ENCODE measurements around the gene FAM228B.
"Not testable (repeated sequence)": the region's sequence is repeated elsewhere in the genome, so short reads cannot be mapped to it uniquely, and the experiment has no call there.

The FAM228B gene

GRCh38 chr2:24084386-24085199 lies 38.7 kb upstream of the FAM228B start, which contains the start of gene TP53I3:
TP53I3 (minus strand) TSS chr2:24084834; CDS start chr2:24084326, 508 bp downstream.
- Histone ChIP-seq H3K4me1 (peaks cover 0 to 17% (median 15%) of the 10 kb centered on the region in 4 donors), H3K27ac (peak within 1 kb of the TSS; percentile 83 to 93), H3K36me3 (peaks cover 26 to 43% (median 29%) of the 10 kb centered on the region in 3 donors), H3K27me3 (no peaks in the 10 kb centered on the region), H3K4me3 (peak within 1 kb of the TSS; percentile 61 to 64), H3K9me3 (no peaks in the 10 kb centered on the region)
- DNase-seq = peak; percentile 89 to 92
- peak; percentile 94 to 98 for TF ChIP-seq CTCF (IDR thresholded peaks at IDR 0.05)
- intact Hi-C loops (cut with DNase I; ENCODE audit: low total_unique reads) = loop anchor here (5.0 kb wide), 3 partner anchors 37 to 262 kb away; partner anchors contain the start of genes ATAD2B, FKBP1B and WDCP

GRCh38 chr2:24085200-24085489 lies 38.1 kb upstream of the FAM228B start:
- no peak for TF ChIP-seq CTCF (IDR thresholded peaks at IDR 0.05)
- Histone ChIP-seq H3K27me3 (no peaks in the 10 kb centered on the region), H3K4me3 (peak overlapping the region; percentile 61 to 64), H3K36me3 (peaks cover 26 to 43% (median 29%) of the 10 kb centered on the region in 3 donors), H3K4me1 (peaks cover 0 to 17% (median 15%) of the 10 kb centered on the region in 4 donors), H3K9me3 (no peaks in the 10 kb centered on the region), H3K27ac (peak overlapping the region; percentile 83 to 93)
- intact Hi-C loops (cut with DNase I; ENCODE audit: low total_unique reads) = no loop called here
- no peak for DNase-seq

GRCh38 chr2:24086241-24086640 lies 37.0 kb upstream of the FAM228B start:
- no peak overlapping the region for H3K27ac ChIP-seq
- H3K9me3 ChIP-seq = no peaks in the 10 kb centered on the region
- intact Hi-C loops (cut with DNase I; ENCODE audit: low total_unique reads) = no loop called here
- H3K4me1 ChIP-seq = peaks cover 0 to 17% (median 15%) of the 10 kb centered on the region in 4 donors
- TF ChIP-seq CTCF (IDR thresholded peaks at IDR 0.05) = no peak
- peaks cover 19 to 35% (median 26%) of the 10 kb centered on the region in 3 donors for H3K36me3 ChIP-seq
- H3K4me3 ChIP-seq = no peak overlapping the region
- no peak for DNase-seq
- no peaks in the 10 kb centered on the region for H3K27me3 ChIP-seq

- Histone ChIP-seq H3K4me3 (no peak overlapping the region), H3K27me3 (no peaks in the 10 kb centered on the region), H3K4me1 (peaks cover 0 to 17% (median 15%) of the 10 kb centered on the region in 4 donors), H3K27ac (no peak overlapping the region), H3K36me3 (peaks cover 11 to 27% (median 23%) of the 10 kb centered on the region in 3 donors), H3K9me3 (no peaks in the 10 kb centered on the region)
- DNase-seq = no peak
- TF ChIP-seq CTCF (IDR thresholded peaks at IDR 0.05) = no peak
- intact Hi-C loops (cut with DNase I; ENCODE audit: low total_unique reads) = no loop called here
These were observed 36.2 kb upstream of the FAM228B start for GRCh38 chr2:24087032-24087431.

GRCh38 chr2:24088821-24089359 lies 34.4 kb upstream of the FAM228B start:
- no peaks in the 10 kb centered on the region for H3K27me3 ChIP-seq
- no peak overlapping the region for H3K27ac ChIP-seq
- DNase-seq = no peak
- TF ChIP-seq CTCF (IDR thresholded peaks at IDR 0.05) = no peak
- H3K9me3 ChIP-seq = no peaks in the 10 kb centered on the region
- H3K4me1 ChIP-seq = peaks cover 0 to 10% (median 5%) of the 10 kb centered on the region in 4 donors
- H3K36me3 ChIP-seq = peaks cover 16 to 28% (median 17%) of the 10 kb centered on the region in 3 donors
- H3K4me3 ChIP-seq = no peak overlapping the region
- intact Hi-C loops (cut with DNase I; ENCODE audit: low total_unique reads) = no loop called here

- H3K36me3 ChIP-seq = peaks cover 28 to 35% (median 34%) of the 10 kb centered on the region in 3 donors
- H3K4me1 ChIP-seq; H3K4me3 ChIP-seq; DNase-seq; H3K27ac ChIP-seq; H3K9me3 ChIP-seq; intact Hi-C loops (cut with DNase I; ENCODE audit: low total_unique reads); H3K27me3 ChIP-seq: not testable (repeated sequence)
These were observed 30.0 kb upstream of the FAM228B start for GRCh38 chr2:24093270-24093669.

GRCh38 chr2:24095171-24095677 lies 28.0 kb upstream of the FAM228B start:
- H3K27ac ChIP-seq; H3K4me3 ChIP-seq; intact Hi-C loops (cut with DNase I; ENCODE audit: low total_unique reads); H3K9me3 ChIP-seq; DNase-seq; H3K27me3 ChIP-seq; H3K4me1 ChIP-seq: not testable (repeated sequence)
- H3K36me3 ChIP-seq = peaks cover 24 to 30% (median 27%) of the 10 kb centered on the region in 3 donors

- H3K27ac ChIP-seq; H3K4me3 ChIP-seq; H3K27me3 ChIP-seq; DNase-seq; intact Hi-C loops (cut with DNase I; ENCODE audit: low total_unique reads); H3K4me1 ChIP-seq; H3K9me3 ChIP-seq: not testable (repeated sequence)
- H3K36me3 ChIP-seq = peaks cover 12 to 23% (median 18%) of the 10 kb centered on the region in 3 donors
These were observed 22.5 kb upstream of the FAM228B start for GRCh38 chr2:24100732-24101131.
